IMR-90 (cell line): ENCODE results near the gene PTTG1IP2. TPM values are rescaled to one million over a fixed set of nuclear protein-coding genes. Genes with fewer than 3 reads are reported as not detected.

ENCODE experiments used
- ATAC-seq: fragments of 200-7000 bp; cut with Tn5 transposase; 2 replicates; pipeline ENCODE4 v1.9.1; 2020; ENCODE audit warnings: low read depth, mild to moderate bottlenecking, moderate library complexity
- BruUV-seq: library from RNA; stranded (reverse); fragments of 400-500 nt; replicated peaks from 2 replicates; lab custom pipeline; 2021; lab: Mats Ljungman, UMichigan
- CTCF ChIA-PET: fragments of 300-600 bp; formaldehyde crosslinking; extraction: SDS; loops from one replicate; lab custom pipeline; 2021; ENCODE audit warnings: antibody characterized with exemption; lab: Yijun Ruan, JAX
- POLR2A ChIA-PET: fragments of 300-600 bp; sonication (Branson Sonifier 250); formaldehyde crosslinking; loops from one replicate; lab custom pipeline; 2022; ENCODE audit warnings: antibody characterized with exemption; ENCODE audit not compliant: unreplicated experiment; lab: Charles Lee
- DNase-seq: peaks from one replicate; pipeline ENCODE4 v3.0.0; 2013
- H2AFZ ChIP-seq: replicated peaks from 2 replicates; pipeline ENCODE3; 2013; ENCODE audit warnings: low read length, mild to moderate bottlenecking; ENCODE audit not compliant: poor library complexity
- H2AK5ac ChIP-seq: 2 replicates; pipeline ENCODE4 v1.6.1; 2013; ENCODE audit warnings: low read depth, low read length, inconsistent platforms
- H2AK9ac ChIP-seq: replicated peaks from 2 replicates; pipeline ENCODE3; 2013; ENCODE audit warnings: mild to moderate bottlenecking, low read depth, low read length, moderate library complexity; ENCODE audit not compliant: poor library complexity
- H2BK120ac ChIP-seq: 2 replicates; pipeline ENCODE4 v1.6.1; 2013; ENCODE audit warnings: low read depth, low read length, inconsistent platforms
- H2BK15ac ChIP-seq: 3 replicates; pipeline ENCODE4 v1.6.1; 2013; ENCODE audit warnings: low read depth, low read length, inconsistent platforms
- H2BK20ac ChIP-seq: 2 replicates; pipeline ENCODE4 v1.6.1; 2013; ENCODE audit warnings: low read depth, mild to moderate bottlenecking, inconsistent platforms, low read length, moderate library complexity
- H2BK5ac ChIP-seq: 2 replicates; pipeline ENCODE4 v1.6.1; 2013; ENCODE audit warnings: mild to moderate bottlenecking, low read depth, low read length, inconsistent platforms; ENCODE audit not compliant: poor library complexity, severe bottlenecking
- H3K14ac ChIP-seq: replicated peaks from 2 replicates; pipeline ENCODE4 v1.6.1; 2013; ENCODE audit warnings: low read depth, low read length, inconsistent platforms
- H3K18ac ChIP-seq: 2 replicates; pipeline ENCODE4 v1.6.1; 2013; ENCODE audit warnings: low read depth, low read length, control low read depth
- H3K23ac ChIP-seq: 2 replicates; pipeline ENCODE4 v1.6.1; 2013; ENCODE audit warnings: low read depth, low read length, inconsistent platforms
- H3K27ac ChIP-seq: 2 replicates; pipeline ENCODE4 v1.5.1; 2013; ENCODE audit warnings: mild to moderate bottlenecking, control low read depth, low read length; ENCODE audit not compliant: insufficient read depth
- H3K27me3 ChIP-seq: 2 replicates; pipeline ENCODE4 v1.6.1; 2013; ENCODE audit warnings: low read length; ENCODE audit not compliant: control insufficient read depth, insufficient read depth
- H3K36me3 ChIP-seq: 2 replicates; pipeline ENCODE4 v1.6.1; 2013; ENCODE audit warnings: low read length, mixed read lengths; ENCODE audit not compliant: control insufficient read depth, insufficient read depth
- H3K4ac ChIP-seq: 2 replicates; pipeline ENCODE4 v1.6.1; 2013; ENCODE audit warnings: low read depth, low read length, inconsistent platforms
- H3K4me1 ChIP-seq: 2 replicates; pipeline ENCODE4 v1.6.1; 2013; ENCODE audit warnings: low read length, mixed read lengths; ENCODE audit not compliant: control insufficient read depth, insufficient read depth
- H3K4me2 ChIP-seq: 2 replicates; pipeline ENCODE4 v1.6.1; 2013; ENCODE audit warnings: low read depth, mild to moderate bottlenecking, control low read depth, low read length, moderate library complexity
- H3K4me3 ChIP-seq: 2 replicates; pipeline ENCODE4 v1.5.1; 2013; ENCODE audit warnings: low read depth, mild to moderate bottlenecking, control low read depth, low read length, moderate library complexity; ENCODE audit not compliant: insufficient read depth
- H3K56ac ChIP-seq: 2 replicates; pipeline ENCODE4 v1.6.1; 2013; ENCODE audit warnings: low read length, inconsistent platforms; ENCODE audit not compliant: insufficient read depth; ENCODE audit errors: extremely low read depth
- H3K79me1 ChIP-seq, 2 experiments: 2 replicates each; pipeline ENCODE4 v1.6.1; 2013; ENCODE audit warnings: low read length in 2 of 2, inconsistent platforms in 1 of 2, low read depth in 1 of 2
- H3K9ac ChIP-seq: 2 replicates; pipeline ENCODE4 v1.6.1; 2013; ENCODE audit warnings: low read depth, low read length, control low read depth
- H3K9me1 ChIP-seq: 2 replicates; pipeline ENCODE4 v1.6.1; 2013; ENCODE audit warnings: low read length, inconsistent platforms; ENCODE audit not compliant: insufficient read depth
- H3K9me3 ChIP-seq: 2 replicates; pipeline ENCODE4 v1.6.1; 2013; ENCODE audit warnings: low read length; ENCODE audit not compliant: control insufficient read depth, insufficient read depth
- H4K20me1 ChIP-seq: 2 replicates; pipeline ENCODE4 v1.6.1; 2013; ENCODE audit warnings: low read length, inconsistent platforms; ENCODE audit not compliant: insufficient read depth
- H4K5ac ChIP-seq: 2 replicates; pipeline ENCODE4 v1.6.1; 2013; ENCODE audit warnings: mild to moderate bottlenecking, low read depth, low read length, control low read depth
- H4K8ac ChIP-seq, 2 experiments: 2 replicates each; pipeline ENCODE4 v1.6.1; 2013; ENCODE audit warnings: low read depth in 2 of 2, low read length in 2 of 2, control low read depth in 1 of 2, inconsistent platforms in 1 of 2
- H4K91ac ChIP-seq: 2 replicates; pipeline ENCODE4 v1.6.1; 2013; ENCODE audit warnings: low read depth, low read length, inconsistent platforms; ENCODE audit not compliant: insufficient read depth
- CEBPB ChIP-seq: IDR thresholded peaks from 2 replicates; pipeline ENCODE4 v1.6.1; 2012; ENCODE audit warnings: low read depth, low read length, improper control_type of control experiment
- ELK1 ChIP-seq: fragments of 150-350 bp; IDR thresholded peaks from 2 replicates; pipeline ENCODE4 v1.6.1; 2016; ENCODE audit warnings: low read depth, mild to moderate bottlenecking, low read length, moderate library complexity, borderline replicate concordance
- FOS ChIP-seq: fragments of 150-350 bp; IDR thresholded peaks from 2 replicates; pipeline ENCODE4 v1.6.1; 2016; ENCODE audit warnings: low read depth, low read length
- MAFK ChIP-seq: IDR thresholded peaks from 2 replicates; pipeline ENCODE4 v1.6.1; 2012; ENCODE audit warnings: low read depth, low read length, improper control_type of control experiment
- MAZ ChIP-seq: IDR thresholded peaks from 2 replicates; pipeline ENCODE4 v1.6.1; 2012; ENCODE audit warnings: low read depth, mild to moderate bottlenecking, low read length, improper control_type of control experiment, moderate library complexity, borderline replicate concordance
- MXI1 ChIP-seq: IDR thresholded peaks from 2 replicates; pipeline ENCODE4 v1.6.1; 2012; ENCODE audit warnings: low read depth, mild to moderate bottlenecking, low read length, moderate library complexity, borderline replicate concordance
- NFE2L2 ChIP-seq: fragments of 150-350 bp; IDR thresholded peaks from 2 replicates; pipeline ENCODE4 v1.6.1; 2016; ENCODE audit warnings: low read depth, mild to moderate bottlenecking, low read length
- RCOR1 ChIP-seq: IDR thresholded peaks from 2 replicates; pipeline ENCODE4 v1.6.1; 2012; ENCODE audit warnings: mild to moderate bottlenecking, low read length, improper control_type of control experiment; ENCODE audit not compliant: insufficient replicate concordance
- WGBS, 2 experiments: methylation state at CpG; one replicate each; pipeline versions ENCODE4 v1.1.5 to v1.1.7; 2013; ENCODE audit warnings: missing lambda C conversion rate in 2 of 2; ENCODE audit not compliant: insufficient read length in 1 of 2; ENCODE audit errors: extremely low coverage in 2 of 2; 5-methylcytosine and 5-hydroxymethylcytosine counted together
- dilution Hi-C: fragments of 300-500 bp; cut with HindIII; formaldehyde crosslinking; loops from one replicate; pipeline ENCODE4 v1.14.3; 2018; ENCODE audit warnings: low sequenced_read_pairs; ENCODE audit not compliant: unreplicated experiment
- in situ Hi-C: fragments of 300-500 bp; cut with MboI; formaldehyde crosslinking; loops from 3 replicates; pipeline ENCODE4 v1.14.3; 2019; ENCODE audit warnings: low sequenced_read_pairs, inconsistent platforms, mixed read lengths
- intact Hi-C: fragments of 100-400 bp; cut with micrococcal nuclease; formaldehyde crosslinking; loops from 2 replicates; pipeline ENCODE4 v1.10.0; 2022
- polyA plus RNA-seq, 3 experiments: library from polyadenylated mRNA; depleted of rRNA; stranded (reverse); fragments of >200 nt; gene quantifications; 2 replicates each; pipeline ENCODE4 v1.2.3, GENCODE V29; 2012; ENCODE audit warnings: low replicate concordance in 1 of 3
- total RNA-seq: library from RNA; depleted of rRNA; stranded (reverse); fragments of >200 nt; gene quantifications from 2 replicates; pipeline ENCODE4 v1.2.3, GENCODE V29; 2012

Gene PTTG1IP2
- total and polyA plus RNA-seq, 2 of the 4 experiments (the other 2 are of a cell fraction) = not detected

GRCh38 chr7:90446137-90446899, 23.1 kb upstream of the PTTG1IP2 start:
- H3K56ac ChIP-seq = no peak overlapping the region
- intact Hi-C loops = no loop called here
- H3K14ac ChIP-seq = no peak overlapping the region
- no peak overlapping the region for H2BK20ac ChIP-seq
- dilution Hi-C loops = no loop called here
- no peaks in the 10 kb centered on the region for H4K20me1 ChIP-seq
- H3K9ac ChIP-seq = no peak overlapping the region
- ATAC-seq (no peak), DNase-seq (no peak)
- H3K23ac ChIP-seq = no peak overlapping the region
- no peak overlapping the region for H2AK9ac ChIP-seq
- H2AFZ ChIP-seq = no peak overlapping the region
- H3K4me3 ChIP-seq = no peak overlapping the region
- no peaks in the 10 kb centered on the region for H3K9me3 ChIP-seq
- WGBS, 2 experiments = 75% methylated on average over 1 of the region's 4 CpGs; no CpG with 5 or more reads in 1 of the 2 experiments
- no TSS peak for BruUV-seq
- peaks cover 1% of the 10 kb centered on the region; the same call in 1 of the 2 replicates for H3K27me3 ChIP-seq
- CTCF ChIA-PET = no interaction called here
- H3K9me1 ChIP-seq = no peaks in the 10 kb centered on the region
- no peak overlapping the region for H4K8ac ChIP-seq
- H2BK5ac ChIP-seq = no peak overlapping the region
- H3K36me3 ChIP-seq = no peaks in the 10 kb centered on the region
- H3K18ac ChIP-seq = no peak overlapping the region
- no peak overlapping the region for H4K91ac ChIP-seq
- no peak overlapping the region for H4K5ac ChIP-seq
- no peak overlapping the region for H3K4me2 ChIP-seq
- no peak overlapping the region for H3K27ac ChIP-seq
- no peak overlapping the region for H3K4ac ChIP-seq
- in situ Hi-C loops = no loop called here
- TF ChIP-seq ELK1 (no peak), NFE2L2 (no peak), MXI1 (no peak), MAZ (no peak), CEBPB (no peak), FOS (no peak), RCOR1 (no peak), MAFK (no peak)
- POLR2A ChIA-PET = no interaction called here
- no peak overlapping the region for H2AK5ac ChIP-seq
- no peak overlapping the region for H2BK120ac ChIP-seq
- H2BK15ac ChIP-seq = no peak overlapping the region
- no peaks in the 10 kb centered on the region for H3K4me1 ChIP-seq
- no peaks in the 10 kb centered on the region for H3K79me1 ChIP-seq
